WTC11 (cell line): ENCODE data around the gene TIMMDC1. TPM values are rescaled to one million over a fixed set of nuclear protein-coding genes. Genes with fewer than 3 reads are reported as not detected.

Experiments
- ATAC-seq: fragments of 200-7000 bp; cut with Tn5 transposase; 2 replicates; pipeline ENCODE4 v1.10.0; 2021; ENCODE audit warnings: mild to moderate bottlenecking, moderate library complexity
- CTCF ChIA-PET: fragments of 300-600 bp; sonication (Branson Sonifier 250); formaldehyde crosslinking; loops from one replicate; lab custom pipeline; 2021; ENCODE audit warnings: antibody characterized with exemption; lab: Charles Lee
- POLR2A ChIA-PET: fragments of 350-600 bp; sonication (Branson Sonifier 250); formaldehyde crosslinking; loops from one replicate; lab custom pipeline; 2021; ENCODE audit warnings: antibody characterized with exemption; lab: Charles Lee
- DNase-seq: peaks from one replicate; pipeline ENCODE4 v3.0.0; 2021; ENCODE audit warnings: low spot score
- H3K27ac Mint-ChIP-seq: 2 replicates; pipeline ENCODE4 v1.8.0; 2021; ENCODE audit warnings: mixed read lengths
- H3K27me3 Mint-ChIP-seq: 2 replicates; pipeline ENCODE4 v1.8.0; 2021; ENCODE audit warnings: low read depth, mild to moderate bottlenecking, moderate library complexity, mixed read lengths
- H3K36me3 Mint-ChIP-seq: 2 replicates; pipeline ENCODE4 v1.8.0; 2021; ENCODE audit warnings: mixed read lengths
- H3K4me1 Mint-ChIP-seq: 2 replicates; pipeline ENCODE4 v1.8.0; 2022; ENCODE audit warnings: mixed read lengths
- H3K4me3 Mint-ChIP-seq: 2 replicates; pipeline ENCODE4 v1.8.0; 2021; ENCODE audit warnings: mild to moderate bottlenecking, moderate library complexity, mixed read lengths
- H3K9me3 Mint-ChIP-seq: 2 replicates; pipeline ENCODE4 v1.8.0; 2021; ENCODE audit warnings: mixed read lengths
- CREB1 ChIP-seq: sonication (generic); formaldehyde crosslinking; IDR thresholded peaks from 2 replicates; pipeline ENCODE4 v1.8.0; 2023; ENCODE audit warnings: mild to moderate bottlenecking, missing genetic modification reagents
- ELF4 ChIP-seq: sonication (generic); formaldehyde crosslinking; IDR thresholded peaks from 2 replicates; pipeline ENCODE4 v1.8.1; 2022; ENCODE audit warnings: low read depth, mild to moderate bottlenecking, moderate library complexity, missing genetic modification reagents
- MYBL2 ChIP-seq: sonication (generic); formaldehyde crosslinking; IDR thresholded peaks from 2 replicates; pipeline ENCODE4 v1.8.1; 2023; ENCODE audit warnings: mild to moderate bottlenecking, moderate library complexity, missing genetic modification reagents
- NR1H2 ChIP-seq: sonication (generic); formaldehyde crosslinking; IDR thresholded peaks from 2 replicates; pipeline ENCODE4 v1.9.0; 2021; ENCODE audit warnings: mild to moderate bottlenecking, moderate library complexity, missing genetic modification reagents
- NR3C1 ChIP-seq: sonication (generic); formaldehyde crosslinking; conservative IDR thresholded peaks from 2 replicates; pipeline ENCODE4 v1.8.1; 2023; ENCODE audit warnings: low read depth, mild to moderate bottlenecking, missing genetic modification reagents
- SP1 ChIP-seq: sonication (generic); formaldehyde crosslinking; conservative IDR thresholded peaks from 2 replicates; pipeline ENCODE4 v1.8.1; 2022; ENCODE audit warnings: missing genetic modification reagents
- TCF7 ChIP-seq: sonication (generic); formaldehyde crosslinking; IDR thresholded peaks from 2 replicates; pipeline ENCODE4 v1.8.0; 2022; ENCODE audit warnings: mild to moderate bottlenecking, low read depth, missing genetic modification reagents, moderate library complexity
- ZNF219 ChIP-seq: sonication (generic); formaldehyde crosslinking; IDR thresholded peaks from 2 replicates; pipeline ENCODE4 v1.8.0; 2023; ENCODE audit warnings: missing genetic modification reagents, mild to moderate bottlenecking, borderline replicate concordance
- ZNF396 ChIP-seq: fragments of 250-450 bp; sonication (Bioruptor Pico); IDR thresholded peaks from 2 replicates; pipeline ENCODE4 v1.8.0; 2021; ENCODE audit warnings: mild to moderate bottlenecking, moderate library complexity, borderline replicate concordance
- total RNA-seq: library from RNA; stranded (reverse); gene quantifications from 3 replicates; pipeline ENCODE4 v1.2.3, GENCODE V29; 2021
- TF ChIP-seq, protein P1 (sequence below): sonication (generic); formaldehyde crosslinking; IDR thresholded peaks from 2 replicates; pipeline ENCODE4 v1.8.1; 2023; ENCODE audit warnings: mild to moderate bottlenecking, missing genetic modification reagents, moderate library complexity
- TF ChIP-seq, protein P2 (sequence below): sonication (generic); formaldehyde crosslinking; IDR thresholded peaks from 2 replicates; pipeline ENCODE4 v1.8.1; 2022; ENCODE audit warnings: mild to moderate bottlenecking, moderate library complexity, missing genetic modification reagents
- TF ChIP-seq, protein P3 (sequence below): sonication (generic); formaldehyde crosslinking; IDR thresholded peaks from 2 replicates; pipeline ENCODE4 v1.8.1; 2022; ENCODE audit warnings: low read depth, mild to moderate bottlenecking, moderate library complexity, missing genetic modification reagents, borderline replicate concordance
- TF ChIP-seq, protein P4 (sequence below): sonication (generic); formaldehyde crosslinking; IDR thresholded peaks from 2 replicates; pipeline ENCODE4 v1.8.0; 2022; ENCODE audit warnings: mild to moderate bottlenecking, missing genetic modification reagents
- TF ChIP-seq, protein P5 (sequence below): fragments of 250-450 bp; sonication (Bioruptor Pico); IDR thresholded peaks from 2 replicates; pipeline ENCODE4 v1.8.0; 2021; ENCODE audit warnings: mild to moderate bottlenecking
- TF ChIP-seq, protein P6 (sequence below): sonication (generic); formaldehyde crosslinking; IDR thresholded peaks from 2 replicates; pipeline ENCODE4 v1.8.1; 2023; ENCODE audit warnings: mild to moderate bottlenecking, missing genetic modification reagents
- TF ChIP-seq, protein P7 (sequence below): fragments of 200-600 bp; IDR thresholded peaks from 2 replicates; pipeline ENCODE4 v1.8.0; 2022; ENCODE audit warnings: antibody characterized with exemption
- TF ChIP-seq, protein P8 (sequence below): sonication (generic); formaldehyde crosslinking; IDR thresholded peaks from 2 replicates; pipeline ENCODE4 v1.8.0; 2022; ENCODE audit warnings: mild to moderate bottlenecking, missing genetic modification reagents

Gene TIMMDC1
- total RNA-seq, 1 experiment from 2014 or later, result 114 TPM

DNA sequence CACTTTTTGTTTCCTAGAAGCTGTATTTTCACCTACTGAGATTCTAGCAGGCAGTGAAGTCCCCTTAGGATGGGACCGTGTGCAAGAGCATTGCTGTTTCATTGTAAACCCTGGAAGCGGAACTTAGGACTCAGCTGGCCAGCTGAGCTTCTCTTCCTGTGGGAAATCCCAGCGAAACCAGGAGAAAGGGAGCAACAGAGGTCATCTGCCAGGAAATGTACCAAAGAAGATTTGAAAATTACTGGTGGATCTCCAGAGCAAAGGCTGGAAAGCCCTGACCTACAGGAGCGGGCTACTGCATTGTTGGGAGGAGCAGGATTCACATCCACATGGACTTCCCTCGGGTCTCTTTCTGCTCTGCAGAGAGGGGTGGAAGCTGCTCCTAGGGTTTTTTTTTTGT is 73.3 kb downstream of the TIMMDC1 start:
- Mint-ChIP-seq H3K4me1 (no peaks in the 10 kb centered on the region), H3K27ac (no peak overlapping the region), H3K9me3 (peaks cover 5% of the 10 kb centered on the region; the same call in 1 of the 2 replicates), H3K36me3 (no peaks in the 10 kb centered on the region), H3K27me3 (peaks cover 3% of the 10 kb centered on the region), H3K4me3 (no peak overlapping the region)
- TF ChIP-seq, protein P1, sequence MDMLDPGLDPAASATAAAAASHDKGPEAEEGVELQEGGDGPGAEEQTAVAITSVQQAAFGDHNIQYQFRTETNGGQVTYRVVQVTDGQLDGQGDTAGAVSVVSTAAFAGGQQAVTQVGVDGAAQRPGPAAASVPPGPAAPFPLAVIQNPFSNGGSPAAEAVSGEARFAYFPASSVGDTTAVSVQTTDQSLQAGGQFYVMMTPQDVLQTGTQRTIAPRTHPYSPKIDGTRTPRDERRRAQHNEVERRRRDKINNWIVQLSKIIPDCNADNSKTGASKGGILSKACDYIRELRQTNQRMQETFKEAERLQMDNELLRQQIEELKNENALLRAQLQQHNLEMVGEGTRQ (CRISPR knock-in tag), result no peak
- no peak for TF ChIP-seq TCF7
- TF ChIP-seq, protein P2, sequence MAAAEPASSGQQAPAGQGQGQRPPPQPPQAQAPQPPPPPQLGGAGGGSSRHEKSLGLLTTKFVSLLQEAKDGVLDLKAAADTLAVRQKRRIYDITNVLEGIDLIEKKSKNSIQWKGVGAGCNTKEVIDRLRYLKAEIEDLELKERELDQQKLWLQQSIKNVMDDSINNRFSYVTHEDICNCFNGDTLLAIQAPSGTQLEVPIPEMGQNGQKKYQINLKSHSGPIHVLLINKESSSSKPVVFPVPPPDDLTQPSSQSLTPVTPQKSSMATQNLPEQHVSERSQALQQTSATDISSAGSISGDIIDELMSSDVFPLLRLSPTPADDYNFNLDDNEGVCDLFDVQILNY (CRISPR knock-in tag), result no peak
- no peak for TF ChIP-seq ZNF219
- TF ChIP-seq, protein P3, sequence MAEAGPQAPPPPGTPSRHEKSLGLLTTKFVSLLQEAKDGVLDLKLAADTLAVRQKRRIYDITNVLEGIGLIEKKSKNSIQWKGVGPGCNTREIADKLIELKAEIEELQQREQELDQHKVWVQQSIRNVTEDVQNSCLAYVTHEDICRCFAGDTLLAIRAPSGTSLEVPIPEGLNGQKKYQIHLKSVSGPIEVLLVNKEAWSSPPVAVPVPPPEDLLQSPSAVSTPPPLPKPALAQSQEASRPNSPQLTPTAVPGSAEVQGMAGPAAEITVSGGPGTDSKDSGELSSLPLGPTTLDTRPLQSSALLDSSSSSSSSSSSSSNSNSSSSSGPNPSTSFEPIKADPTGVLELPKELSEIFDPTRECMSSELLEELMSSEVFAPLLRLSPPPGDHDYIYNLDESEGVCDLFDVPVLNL (CRISPR knock-in tag), result no peak
- TF ChIP-seq, protein P4, sequence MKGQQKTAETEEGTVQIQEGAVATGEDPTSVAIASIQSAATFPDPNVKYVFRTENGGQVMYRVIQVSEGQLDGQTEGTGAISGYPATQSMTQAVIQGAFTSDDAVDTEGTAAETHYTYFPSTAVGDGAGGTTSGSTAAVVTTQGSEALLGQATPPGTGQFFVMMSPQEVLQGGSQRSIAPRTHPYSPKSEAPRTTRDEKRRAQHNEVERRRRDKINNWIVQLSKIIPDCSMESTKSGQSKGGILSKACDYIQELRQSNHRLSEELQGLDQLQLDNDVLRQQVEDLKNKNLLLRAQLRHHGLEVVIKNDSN, result no peak
- TF ChIP-seq NR1H2 (CRISPR knock-in tag), result no peak
- TF ChIP-seq, protein P5, sequence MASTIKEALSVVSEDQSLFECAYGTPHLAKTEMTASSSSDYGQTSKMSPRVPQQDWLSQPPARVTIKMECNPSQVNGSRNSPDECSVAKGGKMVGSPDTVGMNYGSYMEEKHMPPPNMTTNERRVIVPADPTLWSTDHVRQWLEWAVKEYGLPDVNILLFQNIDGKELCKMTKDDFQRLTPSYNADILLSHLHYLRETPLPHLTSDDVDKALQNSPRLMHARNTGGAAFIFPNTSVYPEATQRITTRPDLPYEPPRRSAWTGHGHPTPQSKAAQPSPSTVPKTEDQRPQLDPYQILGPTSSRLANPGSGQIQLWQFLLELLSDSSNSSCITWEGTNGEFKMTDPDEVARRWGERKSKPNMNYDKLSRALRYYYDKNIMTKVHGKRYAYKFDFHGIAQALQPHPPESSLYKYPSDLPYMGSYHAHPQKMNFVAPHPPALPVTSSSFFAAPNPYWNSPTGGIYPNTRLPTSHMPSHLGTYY (CRISPR knock-in tag), result no peak
- TF ChIP-seq SP1, result no peak
- TF ChIP-seq, protein P6, sequence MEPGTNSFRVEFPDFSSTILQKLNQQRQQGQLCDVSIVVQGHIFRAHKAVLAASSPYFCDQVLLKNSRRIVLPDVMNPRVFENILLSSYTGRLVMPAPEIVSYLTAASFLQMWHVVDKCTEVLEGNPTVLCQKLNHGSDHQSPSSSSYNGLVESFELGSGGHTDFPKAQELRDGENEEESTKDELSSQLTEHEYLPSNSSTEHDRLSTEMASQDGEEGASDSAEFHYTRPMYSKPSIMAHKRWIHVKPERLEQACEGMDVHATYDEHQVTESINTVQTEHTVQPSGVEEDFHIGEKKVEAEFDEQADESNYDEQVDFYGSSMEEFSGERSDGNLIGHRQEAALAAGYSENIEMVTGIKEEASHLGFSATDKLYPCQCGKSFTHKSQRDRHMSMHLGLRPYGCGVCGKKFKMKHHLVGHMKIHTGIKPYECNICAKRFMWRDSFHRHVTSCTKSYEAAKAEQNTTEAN, result no peak
- TF ChIP-seq, protein P7, sequence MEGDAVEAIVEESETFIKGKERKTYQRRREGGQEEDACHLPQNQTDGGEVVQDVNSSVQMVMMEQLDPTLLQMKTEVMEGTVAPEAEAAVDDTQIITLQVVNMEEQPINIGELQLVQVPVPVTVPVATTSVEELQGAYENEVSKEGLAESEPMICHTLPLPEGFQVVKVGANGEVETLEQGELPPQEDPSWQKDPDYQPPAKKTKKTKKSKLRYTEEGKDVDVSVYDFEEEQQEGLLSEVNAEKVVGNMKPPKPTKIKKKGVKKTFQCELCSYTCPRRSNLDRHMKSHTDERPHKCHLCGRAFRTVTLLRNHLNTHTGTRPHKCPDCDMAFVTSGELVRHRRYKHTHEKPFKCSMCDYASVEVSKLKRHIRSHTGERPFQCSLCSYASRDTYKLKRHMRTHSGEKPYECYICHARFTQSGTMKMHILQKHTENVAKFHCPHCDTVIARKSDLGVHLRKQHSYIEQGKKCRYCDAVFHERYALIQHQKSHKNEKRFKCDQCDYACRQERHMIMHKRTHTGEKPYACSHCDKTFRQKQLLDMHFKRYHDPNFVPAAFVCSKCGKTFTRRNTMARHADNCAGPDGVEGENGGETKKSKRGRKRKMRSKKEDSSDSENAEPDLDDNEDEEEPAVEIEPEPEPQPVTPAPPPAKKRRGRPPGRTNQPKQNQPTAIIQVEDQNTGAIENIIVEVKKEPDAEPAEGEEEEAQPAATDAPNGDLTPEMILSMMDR, result no peak
- TF ChIP-seq MYBL2, result no peak
- no peak for TF ChIP-seq CREB1 (CRISPR knock-in tag)
- no peak for TF ChIP-seq ELF4 (CRISPR knock-in tag)
- no peak for TF ChIP-seq NR3C1
- no peak for TF ChIP-seq ZNF396
- TF ChIP-seq, protein P8, sequence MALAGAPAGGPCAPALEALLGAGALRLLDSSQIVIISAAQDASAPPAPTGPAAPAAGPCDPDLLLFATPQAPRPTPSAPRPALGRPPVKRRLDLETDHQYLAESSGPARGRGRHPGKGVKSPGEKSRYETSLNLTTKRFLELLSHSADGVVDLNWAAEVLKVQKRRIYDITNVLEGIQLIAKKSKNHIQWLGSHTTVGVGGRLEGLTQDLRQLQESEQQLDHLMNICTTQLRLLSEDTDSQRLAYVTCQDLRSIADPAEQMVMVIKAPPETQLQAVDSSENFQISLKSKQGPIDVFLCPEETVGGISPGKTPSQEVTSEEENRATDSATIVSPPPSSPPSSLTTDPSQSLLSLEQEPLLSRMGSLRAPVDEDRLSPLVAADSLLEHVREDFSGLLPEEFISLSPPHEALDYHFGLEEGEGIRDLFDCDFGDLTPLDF (CRISPR knock-in tag), result no peak
- ChIA-PET CTCF (interaction anchor here (0.6 to 1.5 kb wide), 2 partner anchors 118 to 1911 kb away, joined by 3 to 5 read pairs; no protein-coding TSS in a partner anchor), POLR2A (no interaction called here)
- no peak for ATAC-seq
- DNase-seq, result no peak

Other genes with a start within 250 kb of the TIMMDC1 start
- gene ARHGAP31, start 204.2 kb upstream of the TIMMDC1 start, total RNA-seq, result 3.7 to 7.2 TPM (median 4.2 TPM) in 3 replicates
- gene TMEM39A, start 34.9 kb upstream of the TIMMDC1 start, total RNA-seq, result 44.5 to 48.9 TPM (median 46.7 TPM) in 3 replicates
- gene POGLUT1, start 29.6 kb upstream of the TIMMDC1 start, total RNA-seq, result 14.2 to 22.8 TPM (median 21.3 TPM) in 3 replicates
- gene CD80, start 61.1 kb downstream of the TIMMDC1 start, total RNA-seq, result 0.14 to 0.24 TPM in 2 of 3 replicates, not detected in the other
- gene ADPRH, start 80.9 kb downstream of the TIMMDC1 start, total RNA-seq, result 3.6 to 4.3 TPM (median 4.1 TPM) in 3 replicates
- 0.11 TPM in 1 of 3 replicates, not detected in the others for gene PLA1A, start 99.3 kb downstream of the TIMMDC1 start, total RNA-seq
- 0.48 to 0.64 TPM (median 0.53 TPM) in 3 replicates for gene POPDC2, start 162.0 kb downstream of the TIMMDC1 start, total RNA-seq
- gene COX17, start 178.9 kb downstream of the TIMMDC1 start, total RNA-seq, result 49.7 to 56.0 TPM (median 50.3 TPM) in 3 replicates
- gene CFAP91, start 204.5 kb downstream of the TIMMDC1 start, total RNA-seq, result 2.2 to 3.5 TPM (median 3.3 TPM) in 3 replicates